ENCODE data around the gene GNRH2. TPM values are rescaled to one million over a fixed set of nuclear protein-coding genes. Genes with fewer than 3 reads are reported as not detected.

The GNRH2 gene
- total RNA-seq, 1 experiment from 2014 or later: 1.1 TPM

DNA sequence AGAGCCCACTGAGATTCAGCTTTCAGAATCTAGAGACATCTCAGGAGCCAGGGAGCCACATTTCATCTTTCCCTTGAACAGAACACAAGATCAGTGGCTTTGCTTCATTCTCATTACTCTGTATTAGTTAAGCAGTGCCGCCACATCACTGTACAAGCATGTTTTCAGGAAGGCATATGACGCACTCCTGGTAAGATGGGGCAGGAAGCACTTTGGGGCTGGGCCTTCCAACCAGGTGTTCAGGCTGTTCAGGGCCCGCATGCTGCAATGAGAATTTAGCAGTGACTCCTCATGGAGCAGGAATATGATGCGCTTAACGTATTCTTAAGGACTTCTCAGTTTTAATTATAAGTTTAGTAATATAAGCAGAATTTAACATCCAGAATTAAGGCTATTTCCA lies 29.7 kb upstream of the GNRH2 start:
- DNase-seq: no peak
- H4K5ac ChIP-seq (ENCODE audit: insufficient read length, low read depth, low read length): no peak overlapping the region
- no peak overlapping the region for H3K27ac ChIP-seq (ENCODE audit: insufficient read length, low read depth, low read length)
- no peaks in the 10 kb centered on the region for H3K27me3 ChIP-seq (ENCODE audit: insufficient read depth, low read length)
- no peak overlapping the region for H2BK12ac ChIP-seq (ENCODE audit: insufficient read length, low read depth, low read length)
- no peaks in the 10 kb centered on the region for H3K79me1 ChIP-seq (ENCODE audit: insufficient read depth, low read depth, low read length, poor library complexity, severe bottlenecking)
- no peaks in the 10 kb centered on the region for H3K23me2 ChIP-seq (ENCODE audit: insufficient read length, low read depth, low read length, poor library complexity, severe bottlenecking)
- no peak overlapping the region for H3K9ac ChIP-seq (ENCODE audit: extremely low read depth, insufficient read length, low read length)
- H3K4me3 Mint-ChIP-seq: no peak overlapping the region
- H3K4me1 Mint-ChIP-seq: no peaks in the 10 kb centered on the region
- peaks cover 33 to 59% (median 37%) of the 10 kb centered on the region in 3 experiments for H3K36me3 Mint-ChIP-seq (ENCODE audit: insufficient read depth in 1 of 3, low read depth in 3 of 3)
- H4K8ac ChIP-seq (replicated peaks; ENCODE audit: insufficient read length, low read depth, low read length): no peak overlapping the region
- no peak overlapping the region for H3K4me2 ChIP-seq (ENCODE audit: insufficient read depth, insufficient read length, low read length)
- H3K9me3 Mint-ChIP-seq: peaks cover 6 to 9% of the 10 kb centered on the region in 2 experiments
- no peak overlapping the region for H3K56ac ChIP-seq (ENCODE audit: insufficient read length, low read depth, low read length)
- no peak overlapping the region for H2BK120ac ChIP-seq (ENCODE audit: low read depth, low read length, poor library complexity, severe bottlenecking)
- H3K18ac ChIP-seq (ENCODE audit: insufficient read length, low read depth, low read length): no peak overlapping the region
- no peak overlapping the region for H2AK5ac ChIP-seq (ENCODE audit: insufficient read length, low read length)
- H2BK20ac ChIP-seq (ENCODE audit: low read depth, low read length, poor library complexity, severe bottlenecking): no peak overlapping the region
- no peaks in the 10 kb centered on the region for H3K79me2 ChIP-seq (ENCODE audit: insufficient read depth, low read length)
- no peaks in the 10 kb centered on the region for H3K27me3 Mint-ChIP-seq (ENCODE audit: low read depth)
- TF ChIP-seq CTCF (conservative IDR thresholded peaks at IDR 0.05): no peak
- no peak overlapping the region for H2AFZ ChIP-seq (ENCODE audit: low read length)
- no peak overlapping the region for H3K27ac Mint-ChIP-seq
- H2BK15ac ChIP-seq (ENCODE audit: low read depth, low read length): no peak overlapping the region
- no peak overlapping the region for H4K91ac ChIP-seq (ENCODE audit: insufficient read length, low read depth, low read length)
- no peak overlapping the region for H3T11ph ChIP-seq (ENCODE audit: low read length)
- no peak overlapping the region for H3K23ac ChIP-seq (ENCODE audit: insufficient read length, low read depth, low read length)
- no peak overlapping the region for H2BK5ac ChIP-seq (ENCODE audit: insufficient read length, low read length)
- H3K14ac ChIP-seq (ENCODE audit: insufficient read depth, low read length): no peak overlapping the region
- no peak overlapping the region for H3K4ac ChIP-seq (ENCODE audit: low read depth, low read length)
- no peaks in the 10 kb centered on the region for H3K4me1 ChIP-seq (ENCODE audit: insufficient read depth, low read length)
- WGBS (ENCODE audit: extremely low coverage, insufficient read length, low lambda C conversion rate): no CpG with 5 or more reads among the region's 5 CpGs
- H4K20me1 ChIP-seq (ENCODE audit: control insufficient read depth, insufficient read depth, insufficient read length): no peaks in the 10 kb centered on the region
- peaks cover 7% of the 10 kb centered on the region for H3K9me3 ChIP-seq (ENCODE audit: control insufficient read depth, low read depth, low read length)

Measured in H9 (cell line).